ENCODE data around the gene UCP3.

UCP3 gene

DNA sequence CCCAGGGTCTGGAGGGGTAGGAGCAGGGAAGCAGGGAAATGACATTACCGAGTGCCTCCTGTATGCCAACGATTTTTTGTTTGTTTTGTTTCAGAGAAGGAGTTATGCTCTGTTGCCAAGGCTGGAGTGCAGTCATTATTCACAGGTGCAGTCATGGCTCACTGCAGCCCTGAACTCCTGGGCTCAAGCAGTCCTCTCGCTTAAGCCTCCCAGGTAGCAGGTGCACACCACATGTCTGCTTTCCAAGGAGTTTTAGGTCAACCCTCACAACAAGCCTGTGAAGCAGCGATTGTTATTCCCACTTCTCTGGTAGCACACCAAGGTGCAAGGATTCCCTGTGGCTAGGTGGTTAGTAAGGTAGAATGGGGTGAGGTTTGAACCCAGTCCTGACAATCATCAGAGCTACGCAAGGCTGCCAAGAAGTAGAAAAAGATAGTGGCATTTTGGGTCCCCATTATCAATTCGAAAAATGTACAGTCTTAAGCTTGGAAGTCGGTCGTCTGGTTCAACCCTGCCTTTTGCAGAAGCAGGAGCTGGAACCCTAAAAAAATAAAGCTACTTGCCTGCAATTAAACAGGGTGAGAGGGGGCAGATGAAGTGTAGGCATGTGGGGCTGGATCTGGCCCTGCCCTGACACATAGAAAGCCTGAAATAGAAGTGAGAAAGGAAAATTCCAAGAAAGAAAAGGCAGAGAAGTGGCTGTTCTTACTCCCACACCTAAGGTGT lies 9.1 kb downstream of the UCP3 start:
- peak; percentile 31 for DNase-seq

DNA sequence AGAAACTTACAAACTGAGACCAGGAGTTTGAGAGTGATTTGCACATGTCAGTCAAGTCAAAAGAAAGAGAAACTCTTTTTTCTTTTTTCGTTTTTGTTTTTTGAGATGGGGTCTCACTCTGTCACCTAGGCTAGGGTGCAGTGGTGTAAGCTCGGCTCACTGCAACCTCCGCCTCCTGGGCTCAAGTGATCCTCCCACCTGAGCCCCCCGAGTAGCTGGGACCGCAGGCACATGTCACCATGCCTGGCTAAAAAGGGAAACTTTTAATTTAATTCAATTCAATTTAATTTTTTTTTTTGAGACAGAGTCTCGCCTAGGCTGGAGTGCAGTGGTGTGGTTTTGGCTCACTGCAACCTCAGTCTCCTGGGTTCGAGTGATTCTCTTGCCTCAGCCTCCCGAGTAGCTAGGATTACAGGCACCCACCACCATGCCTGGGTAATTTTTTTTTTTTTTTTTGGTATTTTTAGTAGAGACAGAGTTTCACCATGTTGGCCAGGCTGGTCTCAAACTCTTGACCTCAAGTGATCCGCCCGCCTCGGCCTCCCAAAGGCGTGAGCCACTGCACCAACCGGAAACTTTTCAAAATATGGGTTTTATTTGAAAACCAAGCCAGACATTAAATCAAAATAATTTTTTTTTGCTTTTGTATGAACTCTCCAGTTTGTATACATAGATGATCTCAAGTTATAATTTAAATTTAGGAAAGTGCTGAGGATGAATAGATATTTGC lies 9.9 kb downstream of the UCP3 start:
- peak; percentile 22 for DNase-seq

DNA sequence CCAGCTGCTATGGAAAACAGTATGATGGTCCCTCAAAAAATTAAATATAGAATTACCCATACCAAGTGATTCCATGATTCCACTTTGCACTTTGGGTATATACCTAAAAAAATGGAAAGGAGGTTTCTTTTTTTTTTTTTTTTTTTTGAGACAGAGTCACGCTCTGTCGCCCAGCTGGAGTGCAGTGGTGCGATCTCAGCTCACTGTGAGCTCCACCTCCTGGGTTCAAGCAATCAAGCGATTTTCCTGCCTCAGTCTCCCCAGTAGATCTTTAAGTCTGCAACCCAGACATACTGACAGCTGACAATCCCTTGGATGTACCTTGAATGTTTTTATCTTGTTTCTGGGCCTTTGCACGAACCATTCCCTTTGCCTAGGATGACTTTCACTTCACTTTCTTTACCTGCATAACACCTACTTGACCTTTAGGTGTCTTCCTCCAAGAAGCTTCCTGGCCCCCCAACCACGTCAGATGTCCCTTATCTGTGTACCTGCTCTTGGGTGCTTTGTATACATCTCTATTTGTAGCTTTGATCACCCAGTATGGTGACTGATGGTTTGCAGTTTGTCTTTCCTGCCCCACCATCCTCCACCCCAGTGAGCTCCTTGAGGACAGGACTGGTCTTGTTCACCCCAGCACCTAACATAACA lies 11.6 kb downstream of the UCP3 start:
- DNase-seq: peak; percentile 25

DNA sequence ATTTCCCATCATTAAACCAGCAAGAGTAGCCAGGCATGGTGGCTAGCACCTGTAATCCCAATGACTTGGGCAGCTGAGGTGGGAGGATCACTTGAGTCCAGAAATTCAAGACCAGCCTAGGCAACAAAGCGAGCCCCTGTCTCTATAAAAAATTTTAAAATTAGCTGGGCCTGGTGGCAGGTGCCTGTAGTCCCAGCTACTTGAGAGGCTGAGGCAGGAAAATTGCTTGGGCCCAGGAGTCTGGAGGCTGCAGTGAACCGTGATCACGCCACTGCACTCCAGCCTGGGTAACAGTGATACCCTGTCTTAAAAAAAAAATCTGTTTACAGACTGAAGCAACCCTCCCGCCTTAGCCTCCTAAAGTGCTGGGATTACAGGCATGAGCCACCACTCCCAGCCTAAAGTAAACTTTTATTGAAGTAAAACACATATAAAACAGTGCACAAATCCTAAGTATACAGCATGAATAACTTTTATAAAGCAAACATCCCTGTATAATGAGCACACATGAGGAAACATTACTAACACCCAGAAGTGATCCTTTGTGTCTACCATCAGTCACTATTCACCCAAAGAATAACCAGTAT lies 12.6 kb downstream of the UCP3 start:
- DNase-seq: peak; percentile 30

DNA sequence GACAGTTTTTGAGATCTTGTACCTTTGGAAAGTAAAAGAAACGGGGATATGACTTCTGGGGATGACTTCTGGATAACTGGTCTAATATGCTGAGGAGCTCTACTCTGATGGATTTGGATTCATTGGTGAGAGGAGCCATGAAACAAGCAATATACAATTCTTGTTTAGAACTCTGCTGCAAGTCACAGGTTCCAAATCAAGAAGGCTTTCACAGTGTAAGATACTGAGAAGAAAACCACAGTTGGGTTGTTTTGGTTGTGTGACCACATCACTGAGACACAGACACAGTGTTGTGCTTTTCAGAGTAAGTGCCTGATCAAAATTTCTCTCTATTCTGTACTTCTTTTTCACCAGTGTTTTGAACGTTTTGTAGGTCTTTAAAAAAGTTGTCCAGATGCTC lies 13.2 kb downstream of the UCP3 start:
- peak; percentile 30 for DNase-seq

DNA sequence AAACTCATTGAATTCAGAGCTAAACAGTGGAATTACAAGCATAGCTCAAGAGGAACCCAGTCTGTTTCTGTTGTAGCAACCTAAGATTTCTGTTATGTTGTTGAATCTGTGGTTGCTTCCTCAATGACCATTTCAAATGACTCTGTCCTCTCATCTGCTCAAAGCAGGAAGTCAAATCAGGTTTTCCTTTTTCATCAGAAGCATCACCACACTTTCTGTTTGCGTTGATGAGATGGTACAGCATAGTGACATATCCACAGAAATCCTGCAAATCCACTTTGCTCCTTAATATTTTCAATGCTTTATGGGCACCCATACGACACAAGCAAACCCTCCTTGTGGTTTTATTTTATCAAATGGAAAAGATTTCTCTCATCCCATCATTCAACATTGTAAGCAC lies 13.6 kb downstream of the UCP3 start:
- DNase-seq: no peak

DNA sequence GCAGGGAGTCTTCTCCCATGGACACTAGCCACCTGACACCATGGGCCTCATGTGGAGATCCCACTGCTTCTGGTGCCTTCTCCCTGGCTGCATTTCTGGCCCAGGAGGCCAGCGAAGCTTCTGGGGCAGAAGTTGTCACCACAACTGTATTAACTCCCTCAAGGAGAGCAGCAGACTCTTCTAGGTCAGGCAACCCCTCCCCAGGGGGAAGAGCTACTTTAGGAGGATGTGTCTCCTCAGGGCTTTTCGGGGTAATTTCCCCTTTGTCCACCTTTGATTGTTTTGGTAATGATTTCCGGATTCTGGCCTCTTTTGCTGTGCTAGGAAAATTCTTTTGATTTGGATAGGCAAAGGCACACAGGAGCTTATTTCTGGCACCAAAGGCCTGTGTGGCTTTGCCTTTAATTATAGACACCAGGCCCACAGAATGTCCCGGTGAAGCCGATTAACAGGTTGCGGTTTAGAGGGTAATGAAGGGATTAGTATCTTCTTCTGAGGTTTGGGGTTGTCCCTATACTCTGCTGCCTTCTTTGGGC lies 17.3 kb downstream of the UCP3 start:
- peak; percentile 24 for DNase-seq

DNA sequence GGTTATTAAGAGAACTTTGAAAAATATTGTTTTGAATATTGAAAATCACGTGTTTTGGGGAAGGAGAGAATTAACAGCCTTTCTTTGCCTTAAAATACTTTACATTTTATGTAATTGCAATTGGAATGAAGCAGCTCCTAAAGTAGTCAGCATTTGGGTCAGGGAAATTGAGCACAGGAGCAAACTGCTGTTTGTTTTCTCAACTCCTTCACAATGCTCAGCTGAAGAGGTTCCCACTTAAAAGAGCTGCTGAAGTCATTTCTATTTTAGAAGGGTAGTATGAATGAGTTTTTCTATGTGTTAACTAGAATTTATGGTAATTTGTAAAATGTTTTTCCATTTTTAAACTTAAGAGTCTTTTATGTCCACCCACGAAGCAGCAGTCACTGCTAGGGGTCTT lies 18.2 kb downstream of the UCP3 start:
- DNase-seq: no peak

DNA sequence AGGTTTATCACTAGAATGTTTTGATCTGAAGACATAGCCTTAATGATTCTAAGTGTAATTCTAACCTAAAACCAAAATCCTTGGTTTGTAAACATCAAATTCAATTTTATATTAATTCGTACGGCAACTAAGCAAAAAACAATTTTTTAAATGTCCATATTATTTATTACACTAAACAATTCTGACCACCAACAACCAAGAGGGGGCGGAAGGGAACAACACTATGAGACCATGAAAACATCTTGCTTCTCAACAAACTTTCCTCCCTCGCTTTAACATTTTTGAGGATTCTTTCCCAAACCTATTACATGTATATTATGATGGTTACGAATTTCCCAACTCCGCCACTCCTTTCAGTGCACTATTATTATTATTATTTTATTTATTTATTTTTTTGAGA lies 19.7 kb downstream of the UCP3 start:
- peak; percentile 24 for DNase-seq

DNA sequence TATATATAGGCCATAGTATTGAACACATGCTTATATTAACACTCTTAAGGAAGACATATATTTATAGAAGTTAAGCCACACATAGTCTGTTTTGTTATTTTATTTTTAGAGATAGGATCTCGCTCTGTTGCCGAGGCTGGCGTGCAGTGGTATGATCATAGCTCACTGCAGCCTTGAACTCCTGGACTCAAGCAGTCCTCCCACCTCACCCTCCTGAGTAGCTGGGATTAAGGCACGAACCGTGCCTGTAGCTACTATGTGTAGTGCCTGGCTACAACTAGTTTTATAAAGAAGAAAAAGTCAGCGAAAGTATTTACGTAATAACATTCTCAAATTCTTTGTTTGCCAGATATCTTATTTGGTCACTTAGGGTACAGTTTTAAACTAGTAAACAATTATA lies 20.7 kb downstream of the UCP3 start:
- no peak for DNase-seq

DNA sequence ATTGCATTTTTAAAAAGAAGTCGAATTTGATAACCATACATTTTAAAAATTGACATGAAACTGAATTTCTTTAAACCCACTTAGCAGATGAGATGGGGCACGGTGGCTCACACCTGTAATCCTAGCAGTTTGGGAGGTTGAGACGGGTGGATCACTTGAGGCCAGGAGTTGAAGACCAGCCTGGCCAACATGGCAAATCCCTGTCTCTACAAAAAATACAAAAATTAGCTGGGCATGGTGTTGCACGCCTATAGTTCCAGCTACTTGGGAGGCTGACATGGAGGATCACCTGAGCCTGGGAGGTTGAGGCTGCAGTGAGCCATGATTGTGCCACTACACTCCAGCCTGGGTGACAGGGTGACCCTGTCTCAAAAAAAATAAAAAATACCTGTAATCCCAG lies 23.2 kb downstream of the UCP3 start:
- DNase-seq: peak; percentile 18

DNA sequence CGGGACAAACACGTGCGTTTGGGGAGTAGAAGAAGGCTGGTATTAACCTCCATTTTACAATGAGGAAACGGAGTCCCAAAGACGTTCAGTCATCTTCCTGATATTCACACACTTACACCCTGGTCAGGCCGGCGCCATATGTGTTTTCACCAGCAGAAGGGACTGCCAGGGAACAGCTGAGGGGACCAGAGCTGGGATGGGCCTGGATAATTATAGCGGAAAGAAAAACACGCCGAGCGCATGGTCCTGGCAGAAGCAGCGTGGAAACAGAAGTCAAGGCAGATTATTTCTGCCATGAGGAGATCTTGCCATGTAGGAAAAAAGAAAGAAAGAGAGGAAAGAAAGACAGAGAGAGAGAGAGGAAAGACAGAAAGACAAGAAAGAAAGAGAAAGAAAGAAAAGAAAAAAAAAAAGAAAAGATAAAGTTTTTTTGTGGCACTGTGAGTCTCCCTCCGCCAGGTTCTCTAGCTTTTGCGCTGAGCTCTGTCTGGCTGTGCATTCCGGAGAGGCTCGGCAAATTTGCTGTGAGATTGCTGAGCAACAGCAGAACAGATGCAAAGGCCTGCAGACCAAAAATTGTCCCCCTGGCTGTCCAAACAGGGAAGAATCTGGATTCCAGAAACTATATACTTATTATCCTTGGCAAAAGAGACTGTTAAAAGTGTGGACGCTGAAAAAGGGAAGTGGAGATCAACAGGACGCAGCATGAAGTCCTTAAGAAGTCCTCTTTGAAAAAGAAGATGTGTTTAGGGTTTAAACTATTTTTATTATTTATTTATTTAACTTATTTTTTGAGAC lies 24.9 kb downstream of the UCP3 start:
- peak; percentile 31 for DNase-seq

DNA sequence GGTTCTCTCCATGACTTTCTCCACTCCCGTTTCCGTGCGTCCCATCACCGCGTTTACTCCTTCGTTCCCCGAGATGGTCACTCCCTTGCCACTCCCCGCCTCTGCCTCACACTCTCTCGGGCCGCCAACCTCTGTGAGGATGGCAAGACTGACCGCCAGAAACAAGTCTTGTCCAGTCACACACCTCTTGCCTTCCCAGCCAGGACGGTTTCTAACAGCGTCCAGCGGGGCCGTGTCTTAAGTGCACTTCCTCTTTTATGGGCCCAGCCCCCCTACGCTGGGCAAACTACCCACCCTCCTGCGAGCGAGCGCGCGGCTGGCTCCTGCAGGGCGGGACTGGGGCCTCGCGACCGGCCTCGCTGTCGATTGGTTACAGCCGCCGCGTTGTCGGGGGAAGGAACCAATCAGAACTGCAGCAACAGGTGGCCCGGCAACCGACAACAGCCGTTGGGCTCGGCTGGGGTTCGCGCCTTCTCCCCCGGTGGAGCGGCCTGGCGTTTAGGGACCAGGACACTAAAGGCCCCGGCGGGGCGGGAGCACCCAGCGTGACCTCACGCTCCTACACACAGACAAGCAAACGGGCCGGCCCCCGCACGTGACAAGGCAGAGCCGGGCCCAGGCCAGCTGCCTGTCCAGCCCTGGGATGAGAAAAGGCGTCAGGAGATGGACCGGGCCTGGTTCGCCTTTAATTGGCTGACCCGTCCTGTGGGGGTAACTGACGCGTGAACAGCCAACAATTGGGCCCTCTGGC lies 25.7 kb downstream of the UCP3 start:
- peak; percentile 95 for DNase-seq

DNA sequence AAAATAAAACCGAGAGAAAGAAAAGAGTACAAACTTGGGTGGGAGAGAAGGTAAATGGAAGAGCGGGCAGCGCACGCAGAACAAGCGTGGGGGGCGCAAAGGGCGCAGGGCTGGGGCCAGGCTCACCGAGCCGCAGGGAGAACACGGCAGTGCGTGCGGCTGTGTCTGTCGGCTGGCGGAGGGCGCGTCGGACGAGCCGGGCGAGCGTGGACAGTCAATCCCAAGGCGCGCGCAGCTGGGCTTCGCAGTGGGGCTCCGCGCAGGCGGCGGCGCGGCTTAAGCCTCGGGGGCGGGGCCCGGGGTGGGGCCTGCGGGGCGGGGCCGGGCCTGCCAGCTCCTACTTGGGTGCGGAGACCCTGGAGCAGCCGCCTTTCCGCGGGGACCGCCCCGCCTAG lies 26.3 kb downstream of the UCP3 start, which contains the start of gene UCP2:
Gene UCP2 (minus strand): TSS at position 249 of the 395 bp plus-strand sequence. CDS start 4,465 bp downstream, outside the sequence.
- peak; percentile 91 for DNase-seq

DNA sequence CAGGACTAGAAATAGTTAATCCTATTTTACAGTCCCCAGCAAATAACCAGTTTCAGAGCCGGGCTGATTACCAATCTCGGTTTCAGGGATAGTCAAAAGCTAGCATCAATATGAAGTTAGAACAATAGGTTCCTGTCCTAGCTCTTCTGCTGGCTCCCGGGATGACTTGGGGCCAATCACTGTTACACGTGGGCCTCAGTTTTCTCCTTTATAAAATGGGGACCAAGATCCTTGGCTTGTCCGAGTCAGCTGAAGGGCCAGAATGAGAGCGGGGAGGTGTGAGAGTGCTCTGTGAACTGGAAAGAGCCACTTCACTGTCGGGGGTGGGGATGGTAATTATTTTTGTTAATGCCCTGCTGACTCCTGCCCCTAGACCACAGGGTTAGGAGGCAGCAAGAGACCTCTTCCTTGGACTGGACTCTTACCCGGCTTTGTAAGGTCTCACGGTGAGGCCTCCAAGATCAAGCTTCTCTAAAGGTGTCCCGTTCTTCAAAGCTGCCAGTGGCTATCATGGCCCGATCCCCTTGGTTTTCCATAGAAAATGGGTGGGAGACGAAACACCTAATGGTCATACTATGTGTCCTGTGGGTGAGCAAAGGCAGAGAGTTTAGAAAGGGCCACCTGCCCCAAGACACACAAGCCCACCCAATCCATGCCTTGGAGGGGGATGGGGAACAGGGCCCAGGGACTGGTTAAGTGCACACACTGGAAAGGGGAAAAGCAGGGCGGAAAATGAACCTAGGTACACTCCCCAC lies 27.7 kb downstream of the UCP3 start:
- no peak for DNase-seq

DNA sequence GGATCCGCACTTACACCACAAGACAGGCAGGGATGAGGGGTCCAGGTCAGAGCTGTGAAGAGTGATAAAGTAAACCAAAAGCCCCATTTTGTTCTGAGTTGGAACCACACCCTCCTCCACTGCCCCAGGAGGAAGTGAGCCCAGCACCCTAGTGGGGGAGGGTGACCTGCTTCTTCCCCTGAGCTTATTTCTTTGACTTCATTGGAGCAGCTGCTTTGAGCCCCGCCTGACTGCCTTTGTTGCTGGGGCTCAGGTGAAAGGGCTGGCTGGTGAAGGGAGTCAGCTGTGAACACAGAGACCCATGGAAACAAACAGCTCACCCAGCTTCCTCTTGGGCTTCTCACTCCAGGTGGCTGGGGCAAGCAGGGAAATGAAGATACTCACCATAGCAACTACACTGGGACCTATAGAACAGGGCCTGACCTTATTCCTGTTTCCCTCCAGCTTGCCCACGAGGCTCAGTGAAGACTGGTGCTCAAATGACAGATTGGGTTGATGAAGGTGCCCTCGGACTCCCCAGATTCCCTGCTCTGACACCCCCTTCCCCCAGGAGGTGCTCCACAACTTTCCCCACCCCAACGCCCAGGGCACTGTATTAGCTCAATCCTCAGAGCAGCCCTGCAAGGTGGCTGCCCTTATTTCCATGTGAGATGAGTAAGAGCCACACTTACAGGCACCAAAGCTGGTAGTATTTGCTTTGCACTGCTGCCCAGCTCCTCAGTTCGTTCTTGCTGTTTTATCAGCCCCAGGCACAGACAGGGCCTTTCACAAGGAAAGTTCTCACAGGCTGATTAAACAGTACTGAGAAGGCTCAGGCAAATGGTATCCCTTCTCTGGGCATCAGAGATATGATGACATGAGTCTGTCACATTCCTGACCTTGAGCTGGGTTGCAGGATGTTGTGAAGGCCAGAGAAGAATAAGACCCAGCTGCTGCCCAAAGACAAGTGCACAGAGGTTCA lies 28.6 kb downstream of the UCP3 start:
- DNase-seq: peak; percentile 75

DNA sequence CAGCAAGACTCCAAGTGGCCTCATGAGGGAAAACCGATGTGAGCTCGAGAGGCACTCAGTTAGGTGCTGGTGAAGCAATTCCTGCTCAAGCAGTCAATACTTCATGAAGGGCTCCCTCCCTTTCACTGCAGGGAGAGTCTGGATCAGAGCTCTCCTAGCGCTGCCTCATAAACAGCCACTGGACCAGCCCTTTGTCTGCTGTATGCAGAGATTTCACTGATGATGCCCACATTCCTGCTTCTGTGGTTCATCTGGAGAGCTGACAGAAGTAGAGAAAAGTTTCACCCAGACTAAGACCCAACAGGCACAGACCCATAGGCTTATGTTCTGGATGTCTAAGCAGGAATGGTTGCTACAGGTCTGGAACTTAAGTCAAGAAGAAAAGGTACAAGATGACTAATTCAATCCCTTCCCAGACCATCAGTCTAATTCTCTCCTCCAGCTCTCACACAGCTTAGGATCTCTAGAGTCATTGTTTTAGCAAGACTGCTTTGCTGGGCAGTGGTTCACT lies 30.3 kb downstream of the UCP3 start:
- DNase-seq: no peak

DNA sequence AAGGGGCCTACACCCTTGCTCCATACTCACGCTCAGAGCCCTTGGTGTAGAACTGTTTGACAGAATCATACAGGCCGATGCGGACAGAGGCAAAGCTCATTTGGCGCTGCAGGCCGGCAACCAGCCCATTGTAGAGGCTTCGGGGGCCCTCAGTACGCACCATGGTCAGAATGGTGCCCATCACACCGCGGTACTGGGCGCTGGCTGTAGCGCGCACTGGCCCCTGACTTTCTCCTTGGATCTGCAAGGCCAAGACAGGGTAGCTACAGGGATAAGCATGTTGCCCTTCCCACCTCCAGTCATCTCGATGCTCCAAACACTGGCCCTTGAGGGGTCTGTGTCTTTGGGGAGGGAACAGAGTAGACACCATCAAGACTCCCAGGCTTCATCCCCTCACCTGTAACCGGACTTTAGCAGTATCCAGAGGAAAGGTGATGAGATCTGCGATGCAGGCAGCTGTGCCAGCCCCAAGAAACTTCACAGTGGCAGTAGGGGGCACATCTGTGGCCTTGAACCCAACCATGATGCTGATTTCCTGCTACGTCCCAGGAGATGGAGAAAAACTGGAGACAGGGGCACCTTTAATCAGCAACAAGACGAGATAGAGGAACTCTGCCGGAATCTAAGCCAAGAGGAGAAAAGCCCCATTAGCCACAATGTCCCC lies 30.9 kb downstream of the UCP3 start:
- no peak for DNase-seq
